Natural killer cell treated with Interleukin-12 subunit alpha and Interleukin-12 subunit beta and Interleukin-15 and Interleukin-18, amount 100 ng/mL, for 72 hours (primary cell): ENCODE data around the gene CREBBP. TPM values are rescaled to one million over a fixed set of nuclear protein-coding genes. Genes with fewer than 3 reads are reported as not detected.

Source experiments
- ATAC-seq, 2 donors: fragments of 150-1000 bp; cut with Tn5 transposase in 1 of 2; sonication (Bioruptor Pico), chemical (Tn5 transposase) in 1 of 2; 2 replicates each; pipeline ENCODE4 v1.10.0; 2021
- DNase-seq: peaks from one replicate; pipeline ENCODE4 v3.0.0; 2022; ENCODE audit warnings: low spot score
- H3K27ac Mint-ChIP-seq, 2 donors: 1 replicate in 1 of 2; 2 replicates in 1 of 2; pipeline ENCODE4 v1.8.0; 2022; ENCODE audit warnings: mixed read lengths in 2 of 2, mild to moderate bottlenecking in 1 of 2, moderate library complexity in 1 of 2
- H3K27me3 Mint-ChIP-seq, 2 donors: 1 replicate in 1 of 2; 2 replicates in 1 of 2; pipeline ENCODE4 v1.8.0; 2022; ENCODE audit warnings: mixed read lengths in 2 of 2
- H3K36me3 Mint-ChIP-seq: one replicate; pipeline ENCODE4 v1.8.0; 2022; ENCODE audit warnings: mixed read lengths
- H3K4me1 Mint-ChIP-seq, 2 donors: 1 replicate in 1 of 2; 2 replicates in 1 of 2; pipeline ENCODE4 v1.8.0; 2022; ENCODE audit warnings: low read depth in 2 of 2, mixed read lengths in 2 of 2, mild to moderate bottlenecking in 1 of 2
- H3K4me3 Mint-ChIP-seq: one replicate; pipeline ENCODE4 v1.8.0; 2022; ENCODE audit warnings: mixed read lengths
- H3K9me3 Mint-ChIP-seq: 2 replicates; pipeline ENCODE4 v1.8.0; 2022; ENCODE audit warnings: mixed read lengths
- total RNA-seq, 2 donors: library from RNA; stranded (reverse); gene quantifications; one replicate each; pipeline ENCODE4 v1.2.3, GENCODE V29; 2022

Gene CREBBP
- total RNA-seq, 2 donors from 2014 or later = 76.2 to 90.3 TPM

GRCh38 chr16:3764409-3764808, 116.1 kb downstream of the CREBBP start:
- H3K36me3 Mint-ChIP-seq = peaks cover 11% of the 10 kb centered on the region

GRCh38 chr16:3762107-3762750, 118.3 kb downstream of the CREBBP start:
- no peaks in the 10 kb centered on the region for H3K27me3 Mint-ChIP-seq
- H3K27ac Mint-ChIP-seq = no peak overlapping the region
- DNase-seq (no peak), ATAC-seq (no peak)
- peaks cover 6% of the 10 kb centered on the region for H3K36me3 Mint-ChIP-seq
- H3K4me3 Mint-ChIP-seq = no peak overlapping the region
- peaks cover 0 to 4% of the 10 kb centered on the region in 2 donors for H3K4me1 Mint-ChIP-seq
- no peaks in the 10 kb centered on the region for H3K9me3 Mint-ChIP-seq

More at GRCh38 chr16:3764409-3764808, 116.1 kb downstream of the CREBBP start:
- DNase-seq (no peak), ATAC-seq (no peak)
- Mint-ChIP-seq H3K4me1 (peaks cover 0 to 8% of the 10 kb centered on the region in 2 donors), H3K27me3 (no peaks in the 10 kb centered on the region), H3K27ac (no peak overlapping the region), H3K9me3 (no peaks in the 10 kb centered on the region), H3K4me3 (no peak overlapping the region)

- Mint-ChIP-seq H3K9me3 (no peaks in the 10 kb centered on the region), H3K4me3 (no peak overlapping the region), H3K27ac (no peak overlapping the region), H3K4me1 (no peaks in the 10 kb centered on the region), H3K27me3 (no peaks in the 10 kb centered on the region), H3K36me3 (no peaks in the 10 kb centered on the region)
- ATAC-seq (no peak), DNase-seq (no peak)
Observed at GRCh38 chr16:3761375-3762106, 119.0 kb downstream of the CREBBP start.

GRCh38 chr16:3760518-3760917, 120.0 kb downstream of the CREBBP start:
- Mint-ChIP-seq H3K4me3 (no peak overlapping the region), H3K27ac (no peak overlapping the region)
- no peak for ATAC-seq

GRCh38 chr16:3759736-3760135, 120.8 kb downstream of the CREBBP start:
- H3K9me3 Mint-ChIP-seq = no peaks in the 10 kb centered on the region
- no peak for DNase-seq
- no peak for ATAC-seq
- H3K36me3 Mint-ChIP-seq = no peaks in the 10 kb centered on the region
- no peak overlapping the region for H3K27ac Mint-ChIP-seq
- no peak overlapping the region for H3K4me3 Mint-ChIP-seq
- H3K27me3 Mint-ChIP-seq = no peaks in the 10 kb centered on the region
- H3K4me1 Mint-ChIP-seq = no peaks in the 10 kb centered on the region

More at GRCh38 chr16:3760518-3760917, 120.0 kb downstream of the CREBBP start:
- DNase-seq = no peak
- Mint-ChIP-seq H3K27me3 (no peaks in the 10 kb centered on the region), H3K9me3 (no peaks in the 10 kb centered on the region), H3K36me3 (no peaks in the 10 kb centered on the region), H3K4me1 (no peaks in the 10 kb centered on the region)

GRCh38 chr16:3756113-3756512, 124.4 kb downstream of the CREBBP start:
- Mint-ChIP-seq H3K4me3 (no peak overlapping the region), H3K27ac (no peak overlapping the region), H3K4me1 (peaks cover 6 to 11% of the 10 kb centered on the region in 2 donors), H3K9me3 (no peaks in the 10 kb centered on the region), H3K36me3 (peaks cover 5% of the 10 kb centered on the region), H3K27me3 (no peaks in the 10 kb centered on the region)
- no peak for DNase-seq
- no peak for ATAC-seq

- Mint-ChIP-seq H3K4me1 (peaks cover 9 to 15% of the 10 kb centered on the region in 2 donors), H3K9me3 (no peaks in the 10 kb centered on the region), H3K27ac (no peak overlapping the region), H3K27me3 (no peaks in the 10 kb centered on the region), H3K36me3 (peaks cover 7% of the 10 kb centered on the region), H3K4me3 (no peak overlapping the region)
- DNase-seq (no peak), ATAC-seq (no peak)
Observed at GRCh38 chr16:3755249-3755648, 125.3 kb downstream of the CREBBP start.

GRCh38 chr16:3754772-3755171, 125.7 kb downstream of the CREBBP start:
- DNase-seq (no peak), ATAC-seq (no peak)
- no peaks in the 10 kb centered on the region for H3K27me3 Mint-ChIP-seq
- no peaks in the 10 kb centered on the region for H3K9me3 Mint-ChIP-seq
- H3K27ac Mint-ChIP-seq = no peak overlapping the region
- H3K36me3 Mint-ChIP-seq = peaks cover 12% of the 10 kb centered on the region
- H3K4me1 Mint-ChIP-seq = peaks cover 14 to 20% of the 10 kb centered on the region in 2 donors
- H3K4me3 Mint-ChIP-seq = no peak overlapping the region

- no peak overlapping the region for H3K4me3 Mint-ChIP-seq
- H3K27me3 Mint-ChIP-seq = no peaks in the 10 kb centered on the region
- H3K4me1 Mint-ChIP-seq = peaks cover 15 to 21% of the 10 kb centered on the region in 2 donors
- peaks cover 12% of the 10 kb centered on the region for H3K36me3 Mint-ChIP-seq
- no peak overlapping the region for H3K27ac Mint-ChIP-seq
- ATAC-seq = no peak
- DNase-seq = no peak
- no peaks in the 10 kb centered on the region for H3K9me3 Mint-ChIP-seq
Observed at GRCh38 chr16:3754081-3754703, 126.3 kb downstream of the CREBBP start.

- Mint-ChIP-seq H3K9me3 (no peaks in the 10 kb centered on the region), H3K4me1 (peaks cover 15 to 21% of the 10 kb centered on the region in 2 donors), H3K27me3 (no peaks in the 10 kb centered on the region), H3K36me3 (peaks cover 12% of the 10 kb centered on the region), H3K4me3 (no peak overlapping the region), H3K27ac (no peak overlapping the region)
- DNase-seq (no peak), ATAC-seq (no peak)
Observed at GRCh38 chr16:3752984-3753383, 127.5 kb downstream of the CREBBP start.

- ATAC-seq (no peak), DNase-seq (no peak)
- H3K36me3 Mint-ChIP-seq = peaks cover 12% of the 10 kb centered on the region
- no peak overlapping the region for H3K4me3 Mint-ChIP-seq
- H3K27ac Mint-ChIP-seq = no peak overlapping the region
- H3K4me1 Mint-ChIP-seq = peaks cover 15 to 25% of the 10 kb centered on the region in 2 donors
- H3K9me3 Mint-ChIP-seq = no peaks in the 10 kb centered on the region
- H3K27me3 Mint-ChIP-seq = no peaks in the 10 kb centered on the region
Observed at GRCh38 chr16:3751878-3752277, 128.6 kb downstream of the CREBBP start.

- Mint-ChIP-seq H3K9me3 (no peaks in the 10 kb centered on the region), H3K4me3 (no peak overlapping the region), H3K4me1 (peaks cover 15 to 23% of the 10 kb centered on the region in 2 donors), H3K27me3 (no peaks in the 10 kb centered on the region), H3K36me3 (peaks cover 12% of the 10 kb centered on the region), H3K27ac (no peak overlapping the region)
- ATAC-seq (no peak), DNase-seq (no peak)
Observed at GRCh38 chr16:3748307-3748706, 132.2 kb downstream of the CREBBP start.

- peaks cover 16% of the 10 kb centered on the region for H3K36me3 Mint-ChIP-seq
- no peaks in the 10 kb centered on the region for H3K9me3 Mint-ChIP-seq
- no peak for DNase-seq
- peak overlapping the region in 1 of 2 donors; percentile 17 for H3K27ac Mint-ChIP-seq
- ATAC-seq = no peak
- no peak overlapping the region for H3K4me3 Mint-ChIP-seq
- H3K27me3 Mint-ChIP-seq = no peaks in the 10 kb centered on the region
- H3K4me1 Mint-ChIP-seq = peaks cover 9 to 14% of the 10 kb centered on the region in 2 donors
Observed at GRCh38 chr16:3745751-3746355, 134.7 kb downstream of the CREBBP start.

GRCh38 chr16:3744018-3744417, 136.5 kb downstream of the CREBBP start:
- no peak for ATAC-seq

More at GRCh38 chr16:3744018-3744417, 136.5 kb downstream of the CREBBP start:
- DNase-seq = no peak
- peaks cover 9% of the 10 kb centered on the region for H3K36me3 Mint-ChIP-seq
- H3K27ac Mint-ChIP-seq = no peak overlapping the region
- no peak overlapping the region for H3K4me3 Mint-ChIP-seq
- H3K9me3 Mint-ChIP-seq = no peaks in the 10 kb centered on the region
- H3K27me3 Mint-ChIP-seq = no peaks in the 10 kb centered on the region
- H3K4me1 Mint-ChIP-seq = peaks cover 0 to 5% of the 10 kb centered on the region in 2 donors
